Endothelial cell of hepatic sinusoid (primary cell): Measurements from ENCODE around the gene THSD7A.

Experiments
- in situ Hi-C: cut with HindIII; loops from 2 replicates; pipeline ENCODE4 v1.10.0; 2017; ENCODE audit warnings: low sequenced_read_pairs

Gene THSD7A

DNA sequence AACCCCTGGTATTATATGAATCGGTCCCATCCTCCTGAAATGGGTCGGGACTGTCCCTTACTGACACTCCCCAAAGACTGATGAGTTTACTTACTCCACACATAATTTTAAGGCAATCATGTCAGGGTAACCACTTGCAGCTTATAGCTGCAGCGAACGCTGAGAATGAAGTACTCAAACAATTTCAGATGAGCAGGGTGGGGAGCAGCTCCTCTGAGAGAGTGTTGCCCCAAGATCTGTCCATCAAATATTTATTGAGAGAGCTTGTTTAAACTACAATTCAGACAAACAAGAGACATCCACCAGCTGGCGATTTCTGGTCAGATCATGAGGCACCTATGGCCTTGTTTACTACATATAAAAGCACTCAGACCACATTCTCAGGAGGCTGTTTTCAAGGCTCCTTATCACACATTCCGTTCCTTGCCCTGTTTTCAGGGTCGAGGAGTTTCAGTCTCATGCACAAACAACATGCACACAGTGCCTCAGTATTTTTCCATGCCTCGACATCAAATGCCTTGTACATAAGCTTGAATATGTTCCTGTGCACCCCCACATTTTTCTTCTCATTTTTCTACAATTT, 80.1 kb downstream of the THSD7A start:
- in situ Hi-C loops = loop anchor here (5.0 kb wide), 1 partner anchor 65 kb away; no protein-coding TSS in a partner anchor

DNA sequence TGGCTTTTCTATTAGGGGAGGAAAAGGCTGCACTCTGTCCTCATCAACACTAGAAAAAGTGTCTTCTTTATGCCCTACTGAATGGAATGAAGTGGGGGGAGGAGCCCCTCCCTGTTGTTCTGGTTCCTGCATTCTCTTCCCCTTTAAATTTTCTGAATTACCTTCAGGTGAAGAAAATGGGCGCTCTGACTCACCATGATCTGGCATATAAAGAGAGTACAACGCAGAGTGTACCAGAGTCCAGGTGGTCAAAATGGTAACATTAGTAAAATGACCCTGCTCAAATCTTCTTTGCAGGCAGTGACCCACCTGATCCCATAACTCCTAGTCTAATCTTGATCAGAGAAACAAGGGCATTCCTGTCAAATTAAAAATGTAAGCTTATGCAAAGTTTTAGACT, 80.7 kb downstream of the THSD7A start:
- in situ Hi-C loops = loop anchor here (5.0 kb wide), 1 partner anchor 66 kb away; no protein-coding TSS in a partner anchor

DNA sequence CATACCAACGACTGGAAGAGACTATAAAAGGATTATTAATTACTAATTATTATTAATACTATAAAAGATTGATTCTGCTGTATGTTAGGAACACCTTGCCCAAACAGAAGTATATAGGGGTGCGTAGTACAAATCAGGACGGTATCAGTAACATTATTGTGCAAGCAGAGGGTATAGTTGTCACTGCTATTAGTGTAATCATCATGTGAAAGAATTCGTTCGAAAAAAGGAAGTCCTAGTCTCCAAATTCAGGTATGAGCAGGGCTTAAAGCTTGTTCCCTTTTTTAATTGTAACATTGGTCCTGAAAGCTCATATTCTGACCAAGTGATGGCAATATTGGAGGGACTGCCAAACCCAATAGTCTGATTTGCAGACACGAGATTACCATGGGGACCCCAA, 81.8 kb downstream of the THSD7A start:
- in situ Hi-C loops = loop anchor here (5.0 kb wide), 1 partner anchor 67 kb away; no protein-coding TSS in a partner anchor

DNA sequence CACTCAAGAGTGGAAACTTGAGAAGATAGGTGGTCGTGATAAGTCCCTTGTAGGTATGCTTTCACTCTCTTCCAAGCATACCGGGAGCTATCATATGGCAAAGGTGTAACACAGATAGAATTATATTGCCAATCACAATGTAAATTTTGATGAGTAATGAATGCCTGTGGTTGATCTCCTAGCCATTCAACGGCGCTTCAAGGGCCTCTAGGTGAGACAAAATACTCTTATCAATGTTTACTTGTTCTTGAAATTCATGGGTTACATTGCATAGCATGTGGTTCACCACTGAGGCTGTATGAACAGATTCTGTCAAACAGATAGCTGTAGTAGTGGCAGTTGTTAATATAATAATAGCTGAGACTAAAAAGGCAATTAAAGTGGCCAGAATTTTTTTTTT, 82.4 kb downstream of the THSD7A start:
- in situ Hi-C loops = loop anchor here (5.0 kb wide), 1 partner anchor 68 kb away; no protein-coding TSS in a partner anchor

DNA sequence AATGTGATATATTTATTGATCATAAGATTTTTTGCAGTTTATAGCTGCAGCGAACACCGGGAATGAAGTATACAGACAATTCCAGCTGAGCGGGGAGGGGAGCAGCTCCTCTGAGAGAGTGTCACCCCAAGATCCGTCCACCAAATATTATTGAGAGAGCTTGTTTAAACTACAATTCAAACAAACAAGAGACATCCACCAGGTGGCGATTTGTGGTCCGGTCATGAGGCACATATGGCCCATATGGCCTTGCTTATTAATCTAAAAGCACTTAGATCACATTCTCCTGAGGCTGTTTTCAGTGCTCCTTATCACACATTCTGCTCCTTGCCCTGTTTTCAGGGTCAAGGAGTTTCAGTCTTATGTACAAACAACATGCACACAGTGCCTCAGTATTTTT, 83.1 kb downstream of the THSD7A start:
- in situ Hi-C loops = no loop called here

DNA sequence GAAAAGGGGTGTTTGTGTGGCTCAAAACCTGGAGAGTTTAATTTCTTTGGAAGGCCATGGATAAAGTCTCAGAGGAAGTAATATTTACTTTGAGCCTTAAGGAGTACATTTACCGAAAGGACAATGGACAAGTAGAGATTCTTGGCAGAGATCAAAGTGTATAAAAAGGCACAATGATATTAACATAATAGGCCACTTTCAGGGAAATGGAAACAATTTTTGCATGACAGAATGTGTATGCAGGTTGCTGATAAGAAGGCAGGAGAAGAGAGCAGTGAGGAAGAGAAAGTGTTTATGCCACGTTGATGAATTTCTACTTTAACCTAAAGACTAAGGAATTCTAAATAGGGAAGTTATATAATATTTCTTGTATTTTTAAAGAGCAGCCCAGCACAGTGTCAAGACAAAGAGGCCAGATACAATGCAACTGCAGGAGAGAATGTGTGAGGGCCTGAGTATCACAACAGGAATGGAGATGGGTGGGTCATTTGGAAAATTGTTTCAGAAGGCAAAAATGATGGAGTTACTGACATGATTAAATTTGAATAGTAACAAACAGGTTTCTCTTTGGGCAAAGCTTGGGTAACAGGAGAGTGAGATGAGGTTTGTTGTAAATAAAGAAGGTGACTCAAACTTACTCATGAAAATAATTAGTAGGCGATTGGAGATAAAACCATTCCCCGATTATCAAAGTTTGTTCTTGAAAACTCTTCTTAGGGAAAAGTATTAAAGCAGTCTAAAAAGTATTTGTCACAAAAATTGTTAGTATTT, 84.1 kb downstream of the THSD7A start:
- in situ Hi-C loops = no loop called here

DNA sequence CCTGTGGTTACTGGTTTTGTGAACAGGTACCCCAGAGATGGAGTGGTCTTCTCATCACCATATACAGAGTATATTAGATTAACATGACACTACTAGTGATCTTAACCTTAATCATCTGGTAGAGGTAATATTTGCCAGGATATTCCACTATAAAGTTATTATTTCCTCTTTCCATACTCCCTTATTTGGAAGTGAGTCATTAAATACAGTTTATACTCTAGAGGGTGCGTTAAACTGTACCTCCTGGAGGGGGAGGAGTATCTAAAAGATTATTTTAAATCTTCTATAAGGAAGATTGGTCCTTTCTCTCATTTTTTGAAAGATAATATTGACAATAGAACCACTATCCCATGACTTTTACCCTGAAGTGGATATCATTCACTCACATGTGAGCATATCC, 85.4 kb downstream of the THSD7A start:
- in situ Hi-C loops = no loop called here

DNA sequence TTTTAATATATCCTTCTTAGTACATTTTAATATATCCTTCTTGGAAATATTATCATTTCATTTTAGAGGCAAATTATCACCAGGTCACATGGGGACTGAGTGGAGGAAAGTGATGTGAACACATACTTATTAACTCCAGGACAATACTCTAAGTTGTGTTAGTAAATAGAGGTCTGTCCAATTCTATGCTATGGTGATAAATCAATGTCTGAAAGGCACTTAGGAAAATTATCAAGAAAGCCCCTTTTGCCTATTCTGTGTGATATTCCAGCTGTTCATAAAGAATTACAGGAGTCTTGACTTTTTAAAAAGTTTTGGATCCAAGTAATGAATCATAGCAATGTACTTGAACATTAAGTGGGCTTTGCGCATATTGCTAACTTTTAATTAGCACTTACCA, 88.5 kb downstream of the THSD7A start:
- in situ Hi-C loops = no loop called here

DNA sequence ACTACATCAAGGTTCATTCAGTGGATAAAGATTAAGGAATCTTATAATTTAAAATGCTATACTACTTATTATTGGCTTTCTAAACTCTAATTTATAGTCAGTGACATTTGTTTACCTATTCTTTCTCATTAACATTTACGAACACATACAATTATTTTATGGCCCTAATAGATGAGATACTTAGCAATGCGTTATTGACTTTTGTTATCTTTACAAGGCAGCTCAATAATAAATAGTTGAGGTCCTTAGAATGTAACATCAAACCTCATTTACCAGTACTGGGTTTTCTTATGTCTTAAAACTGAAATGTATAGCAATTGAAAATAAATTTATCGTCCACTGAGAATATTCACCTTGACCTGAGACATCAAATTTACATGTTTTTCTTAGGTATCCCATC, 89.0 kb downstream of the THSD7A start:
- in situ Hi-C loops = no loop called here

DNA sequence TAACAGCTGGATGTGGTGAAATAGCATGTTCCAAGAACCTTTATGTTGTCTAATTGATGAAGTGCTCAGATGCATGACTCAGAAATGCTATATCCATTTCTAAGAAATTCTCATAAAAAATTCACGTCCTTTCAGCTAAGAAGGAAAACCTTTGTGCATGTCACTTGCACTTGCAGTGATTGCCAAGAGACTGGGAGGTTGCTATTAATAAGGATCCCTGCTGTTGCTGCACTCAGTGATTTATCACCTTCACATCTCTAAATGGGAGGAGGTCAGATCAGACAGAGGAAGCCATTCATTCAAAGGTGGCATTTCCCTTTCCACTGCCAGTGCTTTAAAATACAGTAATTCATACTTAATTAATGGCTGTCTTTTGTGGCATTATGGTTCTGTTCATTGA, 89.5 kb downstream of the THSD7A start:
- in situ Hi-C loops = no loop called here

DNA sequence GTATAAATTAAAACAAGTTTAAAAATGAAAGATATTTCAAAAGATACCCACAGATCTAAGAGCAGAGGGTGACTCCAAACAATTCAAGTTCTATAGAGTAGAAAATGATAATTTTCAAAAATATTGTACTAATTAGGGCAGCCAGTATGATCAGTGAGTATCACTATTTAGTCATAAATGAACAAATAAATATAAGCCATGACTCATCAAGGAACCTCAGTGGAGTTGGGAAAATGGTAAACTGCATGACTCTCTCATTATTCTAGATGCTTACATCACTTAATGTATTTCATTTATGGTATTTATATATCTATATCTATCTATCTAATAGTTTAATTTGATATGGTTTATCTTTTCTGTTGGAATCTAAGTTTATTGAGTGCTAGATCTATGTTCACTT, 94.3 kb downstream of the THSD7A start:
- in situ Hi-C loops = no loop called here

DNA sequence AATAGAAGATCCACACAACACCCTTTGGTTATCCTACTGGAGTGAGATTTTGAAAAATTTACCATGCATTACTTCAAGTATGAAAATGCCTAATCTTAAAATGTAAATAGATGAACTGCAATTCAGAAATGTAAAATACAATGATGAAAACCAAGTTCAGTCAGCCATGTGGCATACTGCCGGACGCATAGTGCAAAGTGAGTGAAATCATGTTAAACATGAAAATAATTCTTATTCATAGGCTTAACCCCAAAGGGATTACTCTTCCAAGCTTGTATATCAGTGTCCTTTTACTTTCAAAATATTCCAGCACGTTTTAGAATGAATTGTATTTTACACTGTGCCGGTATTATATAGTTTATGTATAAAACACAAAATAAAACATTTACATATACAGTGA, 99.8 kb downstream of the THSD7A start:
- in situ Hi-C loops = no loop called here

DNA sequence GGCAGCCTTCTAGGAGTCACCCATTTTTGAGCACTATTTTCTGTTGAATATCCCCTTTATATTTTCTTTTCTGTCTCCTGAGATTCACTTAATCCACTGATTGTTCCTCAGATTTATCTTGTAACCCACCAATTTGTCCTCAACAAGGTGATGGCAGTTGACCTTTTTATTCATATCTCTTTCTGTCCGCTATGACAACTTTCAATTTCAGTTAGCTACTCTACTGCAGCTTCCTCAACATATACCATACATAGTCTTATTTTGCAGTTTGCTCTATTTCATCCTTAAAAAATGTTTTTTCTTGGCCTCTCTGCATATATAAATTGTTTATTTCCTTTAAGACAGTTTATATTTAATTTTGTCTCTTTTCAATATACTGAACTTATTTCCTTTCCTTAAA, 101.3 kb downstream of the THSD7A start:
- in situ Hi-C loops = no loop called here

DNA sequence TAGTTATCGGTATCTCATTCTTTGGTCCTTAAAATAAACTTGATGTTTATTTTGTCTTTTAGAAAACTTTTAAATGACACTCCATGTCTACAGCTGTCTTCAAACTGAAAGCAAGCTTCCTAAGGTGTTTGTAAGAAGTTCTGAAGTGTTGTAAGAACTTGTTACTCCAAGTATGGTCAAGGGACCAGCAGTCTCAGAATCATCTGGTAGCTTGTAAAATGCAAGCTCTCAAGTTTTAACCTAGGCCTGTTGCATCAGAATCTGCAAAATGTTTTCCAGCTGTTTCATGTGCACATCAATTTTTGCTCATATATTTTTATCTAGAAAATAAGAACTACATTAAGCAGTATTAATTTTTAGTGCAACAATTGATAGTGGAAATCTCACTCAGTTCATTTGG, 104.1 kb downstream of the THSD7A start:
- in situ Hi-C loops = no loop called here

DNA sequence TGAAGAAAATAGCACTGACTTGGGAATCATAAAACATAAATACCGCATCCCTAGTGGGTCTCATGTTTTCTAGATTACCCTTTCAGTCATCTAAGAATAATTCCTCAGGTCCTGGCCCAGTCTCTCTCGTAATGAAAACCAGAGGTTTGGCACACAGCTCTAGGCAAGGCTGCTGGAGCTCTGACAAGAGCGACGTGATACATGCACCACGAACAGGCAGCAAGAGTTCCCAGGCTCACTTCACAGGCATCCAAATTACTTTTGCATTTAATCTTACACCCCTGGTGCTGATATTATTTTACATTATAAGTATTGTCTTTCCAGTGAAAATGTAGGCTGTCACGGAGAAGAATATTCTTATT, 105.2 kb downstream of the THSD7A start:
- in situ Hi-C loops = no loop called here

DNA sequence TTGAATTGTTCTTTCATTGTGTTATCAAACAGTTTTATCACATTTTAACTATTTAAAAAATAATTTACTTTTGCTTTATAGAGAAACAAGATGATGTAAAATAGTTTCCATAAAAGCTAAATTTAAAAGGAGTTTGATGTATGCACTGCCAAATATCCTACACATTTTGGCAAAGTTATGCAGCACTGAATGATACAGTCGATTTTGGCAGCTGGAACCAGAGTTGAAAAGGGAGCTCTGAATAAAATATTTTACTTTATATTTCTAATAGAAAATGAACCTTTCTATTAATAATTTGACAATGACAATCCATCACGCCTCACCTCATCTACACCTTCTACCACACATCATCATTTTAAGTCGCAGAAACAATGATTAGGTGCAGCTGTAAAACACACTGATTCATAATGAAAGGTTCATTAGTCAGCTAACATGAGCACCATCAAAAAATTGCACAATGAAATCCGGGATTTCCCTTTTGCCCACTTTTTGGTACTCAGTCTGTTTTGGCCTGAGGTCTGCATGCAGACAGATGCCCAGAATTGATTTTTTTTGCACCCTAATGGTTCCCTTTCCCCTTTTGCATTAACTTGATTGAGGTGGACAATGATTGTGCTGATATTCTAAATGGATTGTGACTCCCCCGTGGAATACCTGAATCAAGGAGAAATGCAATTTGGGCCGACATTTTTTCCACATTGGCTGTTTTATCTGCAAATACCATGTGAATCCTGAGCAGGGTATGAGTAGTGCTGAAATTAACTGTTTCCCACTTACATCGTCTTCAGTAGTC, 105.8 kb downstream of the THSD7A start:
- in situ Hi-C loops = no loop called here

DNA sequence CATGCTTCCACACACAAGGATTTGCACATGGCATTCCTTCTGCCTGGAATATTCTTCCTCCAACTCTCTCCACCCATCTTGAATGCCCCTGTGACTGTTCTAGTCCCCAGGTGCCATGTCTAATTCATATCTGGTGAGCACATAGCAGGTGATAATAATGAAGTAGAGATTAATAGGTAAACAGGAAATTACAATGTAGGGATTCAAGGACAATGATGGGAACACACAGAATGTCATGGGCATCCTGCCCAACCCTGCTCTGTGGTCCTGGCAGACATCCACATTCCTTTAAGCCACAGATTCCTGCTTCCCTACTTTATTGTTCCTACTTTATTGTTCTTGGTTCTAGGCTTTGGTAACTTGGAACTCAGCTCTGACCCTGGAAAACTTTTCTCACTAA, 115.8 kb downstream of the THSD7A start:
- in situ Hi-C loops = no loop called here

DNA sequence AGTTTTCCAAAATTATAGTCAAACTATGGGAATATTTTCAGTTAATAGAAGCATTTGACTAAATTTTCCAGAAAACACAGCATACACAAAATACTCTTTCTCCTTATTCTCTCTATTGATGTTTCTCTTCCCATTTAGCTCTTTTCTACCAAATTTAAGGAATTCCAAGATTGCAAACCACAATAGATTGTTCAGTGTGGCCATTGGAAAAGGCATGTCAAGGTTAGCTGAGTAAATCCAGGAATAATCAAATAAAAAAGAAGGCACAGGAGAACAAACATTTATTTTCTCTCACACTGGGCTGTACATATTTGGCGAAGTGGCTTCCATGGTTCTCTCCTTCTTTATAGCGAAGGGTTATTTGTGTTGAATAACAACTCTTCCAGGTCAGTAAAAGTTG, 117.3 kb downstream of the THSD7A start:
- in situ Hi-C loops = no loop called here

DNA sequence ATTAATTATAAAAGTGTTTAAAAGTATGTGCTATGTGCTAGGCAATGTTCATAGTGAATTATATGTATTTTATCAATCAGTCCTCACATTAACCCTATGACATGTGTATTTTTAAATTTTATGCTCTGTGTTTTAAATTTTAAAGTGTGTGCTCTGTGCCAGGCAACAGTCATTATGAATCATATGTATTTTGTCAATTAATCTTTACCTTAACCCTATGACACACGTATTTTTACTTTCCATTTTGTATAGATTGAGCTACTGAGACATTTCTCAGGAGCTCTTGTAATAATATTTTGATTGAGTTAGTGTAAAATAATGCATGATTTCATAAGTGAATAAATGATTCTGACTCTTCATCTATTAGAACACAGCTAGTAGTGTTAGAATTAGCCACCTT, 117.8 kb downstream of the THSD7A start:
- in situ Hi-C loops = no loop called here

DNA sequence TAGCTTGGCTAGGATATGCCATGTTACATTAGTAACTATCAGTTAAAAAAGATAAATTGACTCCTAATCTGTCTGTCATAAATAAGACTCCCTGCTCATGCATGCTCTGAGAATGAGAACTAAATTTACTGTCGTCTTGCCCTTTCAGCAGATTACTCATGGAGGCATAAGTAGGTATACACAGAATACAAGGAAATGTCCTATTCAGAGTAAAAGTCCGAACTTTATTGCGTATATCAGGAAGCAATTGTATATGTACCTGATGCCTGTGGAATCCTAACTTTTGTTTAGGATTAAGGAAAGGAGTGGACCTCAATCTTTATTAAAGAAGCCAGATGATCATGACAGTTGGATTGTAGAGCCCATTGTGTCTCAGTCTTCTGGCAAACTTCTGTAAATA, 118.6 kb downstream of the THSD7A start:
- in situ Hi-C loops = no loop called here

DNA sequence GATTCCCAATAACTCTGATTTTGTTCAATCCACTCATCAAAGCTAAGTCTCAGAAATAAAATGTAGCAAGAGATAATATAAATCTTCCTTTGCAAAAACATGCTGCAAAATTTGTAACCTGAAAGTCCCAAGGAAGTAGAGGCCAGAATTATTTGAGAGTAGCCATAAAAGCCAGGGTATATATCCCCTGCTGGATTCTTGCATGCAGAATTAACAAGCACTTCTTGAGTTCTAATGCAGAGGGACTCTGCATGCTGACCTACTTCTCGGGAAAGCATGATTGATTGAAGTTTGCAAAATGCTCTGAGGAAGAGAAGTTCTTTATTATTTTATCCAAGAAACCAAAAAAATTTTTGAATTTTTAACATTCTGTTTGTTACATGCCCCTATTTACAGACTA, 121.6 kb downstream of the THSD7A start:
- in situ Hi-C loops = no loop called here

DNA sequence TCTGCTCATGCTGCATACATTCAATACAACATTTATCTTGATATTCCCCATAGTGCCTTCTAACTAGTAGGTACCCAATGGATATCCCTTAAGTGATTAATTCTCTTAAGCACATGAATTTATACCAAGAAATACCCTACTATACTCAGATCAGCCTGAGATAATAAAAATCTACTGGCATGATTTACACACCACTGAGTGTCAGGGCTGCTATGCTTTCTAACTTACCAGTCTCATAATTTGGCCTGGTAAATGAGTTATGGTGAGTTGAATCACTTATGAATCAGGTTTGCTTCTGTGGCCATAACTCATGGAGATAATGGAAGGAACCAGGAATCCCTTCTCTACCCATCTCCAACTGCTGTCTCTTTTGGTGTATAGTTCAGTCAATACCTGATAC, 122.8 kb downstream of the THSD7A start:
- in situ Hi-C loops = no loop called here
